HepG2 (cell line): ENCODE data around the gene USE1. TPM values are rescaled to one million over a fixed set of nuclear protein-coding genes. Genes with fewer than 3 reads are reported as not detected.

Experiments used
- ATAC-seq: fragments of 200-7000 bp; cut with Tn5 transposase; 3 replicates; pipeline ENCODE4 v1.9.1; 2020; ENCODE audit warnings: mild to moderate bottlenecking, moderate library complexity
- BruUV-seq: library from RNA; stranded (reverse); fragments of 400-500 nt; replicated peaks from 2 replicates; lab custom pipeline; 2021; lab: Mats Ljungman, UMichigan
- CTCF ChIA-PET: fragments of 300-600 bp; formaldehyde crosslinking; extraction: SDS; loops from one replicate; lab custom pipeline; 2021; ENCODE audit warnings: low total read pairs, inconsistent platforms, low intra/inter-chr PET ratio; lab: Yijun Ruan, JAX
- POLR2A ChIA-PET: fragments of 350-600 bp; sonication (Branson Sonifier 250); formaldehyde crosslinking; loops from one replicate; lab custom pipeline; 2020; ENCODE audit warnings: antibody characterized with exemption, inconsistent platforms; lab: Yijun Ruan, JAX
- DNase-seq: peaks from one replicate; pipeline ENCODE4 v3.0.0-alpha.2; 2015; ENCODE audit warnings: low spot score
- FAIRE-seq: peaks from 3 replicates; lab custom pipeline; 2011; peaks lifted over from hg19 to GRCh38; lab: Jason Lieb, UNC
- H2AFZ ChIP-seq: one replicate; pipeline ENCODE4 v1.6.1; 2011; ENCODE audit warnings: low read length, inconsistent platforms
- H3K27ac ChIP-seq: fragments of 300-600 bp; 3 replicates; pipeline ENCODE4 v1.8.0; 2011; ENCODE audit warnings: mixed run types, mild to moderate bottlenecking, mixed read lengths, low read length, inconsistent platforms; ENCODE audit not compliant: insufficient read depth; ENCODE audit errors: extremely low read length
- H3K27me3 ChIP-seq, 2 experiments: fragments of 200-600 bp in 1 of 2; 2 replicates in 1 of 2; 3 replicates in 1 of 2; pipeline versions ENCODE4 v1.6.0 to v1.8.0; 2011; ENCODE audit warnings: low read length in 2 of 2, mild to moderate bottlenecking in 2 of 2, moderate library complexity in 2 of 2, inconsistent platforms in 1 of 2; ENCODE audit not compliant: insufficient read depth in 2 of 2, control insufficient read depth in 1 of 2
- H3K36me3 ChIP-seq, 2 experiments: fragments of 200-600 bp in 1 of 2; replicated peaks in 1 of 2; 2 replicates in 1 of 2; 3 replicates in 1 of 2; pipeline versions ENCODE4 v1.5.1 to v1.8.0; 2011; ENCODE audit warnings: low read length in 2 of 2, inconsistent platforms in 1 of 2; ENCODE audit not compliant: insufficient read depth in 2 of 2, control insufficient read depth in 1 of 2
- H3K4me1 ChIP-seq: 2 replicates; pipeline ENCODE4 v1.5.1; 2012; ENCODE audit warnings: low read length, inconsistent platforms; ENCODE audit not compliant: insufficient read depth
- H3K4me2 ChIP-seq: 2 replicates; pipeline ENCODE4 v1.6.0; 2011; ENCODE audit warnings: low read depth, low read length, inconsistent platforms
- H3K4me3 ChIP-seq, 3 experiments: fragments of 200-600 bp in 1 of 3; sonication (generic), shearing (Covaris generic) in 1 of 3; replicated peaks in 1 of 3; 2 replicates each; pipeline ENCODE4 v1.5.1; 2011 to 2016; ENCODE audit warnings: low read length in 3 of 3, inconsistent platforms in 2 of 3, low read depth in 2 of 3, mild to moderate bottlenecking in 2 of 3, control low read depth in 1 of 3, mixed read lengths in 1 of 3; ENCODE audit not compliant: insufficient read depth in 1 of 3
- H3K79me2 ChIP-seq: one replicate; pipeline ENCODE4 v1.6.1; 2011; ENCODE audit warnings: low read length, inconsistent platforms; ENCODE audit not compliant: insufficient read depth
- H3K9ac ChIP-seq: 2 replicates; pipeline ENCODE4 v1.6.0; 2011; ENCODE audit warnings: mild to moderate bottlenecking, low read depth, low read length, inconsistent platforms; ENCODE audit not compliant: insufficient read depth
- H3K9me3 ChIP-seq: 2 replicates; pipeline ENCODE4 v1.5.1; 2012; ENCODE audit warnings: mild to moderate bottlenecking, low read length
- H4K20me1 ChIP-seq: 2 replicates; pipeline ENCODE4 v1.6.0; 2011; ENCODE audit warnings: inconsistent platforms, mild to moderate bottlenecking, low read length, moderate library complexity; ENCODE audit not compliant: insufficient read depth
- AGO1 ChIP-seq: fragments of 200-400 bp; formaldehyde crosslinking; IDR thresholded peaks from 2 replicates; pipeline ENCODE4 v1.6.1; 2017; ENCODE audit warnings: mild to moderate bottlenecking, low read depth, low read length, moderate library complexity; ENCODE audit not compliant: poor library complexity, severe bottlenecking
- AGO2 ChIP-seq: fragments of 200-400 bp; formaldehyde crosslinking; optimal IDR thresholded peaks from 2 replicates; pipeline ENCODE3; 2017; ENCODE audit warnings: mild to moderate bottlenecking, low read depth, low read length, moderate library complexity
- GABPA ChIP-seq, 2 experiments: IDR thresholded peaks; 2 replicates each; pipeline ENCODE4 v1.6.1; 2011 to 2016; ENCODE audit warnings: low read depth in 2 of 2, low read length in 1 of 2, missing biosample characterization in 1 of 2, missing genetic modification characterization in 1 of 2
- GATAD1 ChIP-seq: IDR thresholded peaks from 2 replicates; pipeline ENCODE4 v1.6.1; 2016; ENCODE audit warnings: missing genetic modification reagents, missing compliant biosample characterization
- POLR2G ChIP-seq: fragments of 200-400 bp; formaldehyde crosslinking; IDR thresholded peaks from 2 replicates; pipeline ENCODE4 v1.6.1; 2018; ENCODE audit warnings: mild to moderate bottlenecking, low read depth, low read length, moderate library complexity
- RBFOX2 ChIP-seq: fragments of 200-400 bp; formaldehyde crosslinking; IDR thresholded peaks from 2 replicates; pipeline ENCODE4 v1.6.1; 2017; ENCODE audit warnings: low read depth, mild to moderate bottlenecking, low read length
- RBM22 ChIP-seq: fragments of 200-400 bp; formaldehyde crosslinking; optimal IDR thresholded peaks from 2 replicates; pipeline ENCODE3; 2017; ENCODE audit warnings: mild to moderate bottlenecking, low read length, moderate library complexity
- ZNF274 ChIP-seq: sonication (generic); formaldehyde crosslinking; IDR thresholded peaks from 2 replicates; pipeline ENCODE4 v1.5.1; 2020; ENCODE audit warnings: mild to moderate bottlenecking, missing genetic modification reagents
- ZNF343 ChIP-seq: sonication (generic); formaldehyde crosslinking; IDR thresholded peaks from 2 replicates; pipeline ENCODE4 v1.4.0; 2020; ENCODE audit warnings: mild to moderate bottlenecking, missing genetic modification reagents
- ZNF460 ChIP-seq: sonication (generic); formaldehyde crosslinking; IDR thresholded peaks from 2 replicates; pipeline ENCODE4 v1.5.1; 2020; ENCODE audit warnings: missing genetic modification reagents, mild to moderate bottlenecking, borderline replicate concordance
- ZNF615 ChIP-seq: sonication (generic); formaldehyde crosslinking; IDR thresholded peaks from 2 replicates; pipeline ENCODE4 v1.5.0; 2020; ENCODE audit warnings: mild to moderate bottlenecking, missing genetic modification reagents, borderline replicate concordance
- ZNF724P ChIP-seq: sonication (generic); formaldehyde crosslinking; IDR thresholded peaks from 2 replicates; pipeline ENCODE4 v1.8.0; 2022; ENCODE audit warnings: missing genetic modification reagents, borderline replicate concordance
- WGBS: methylation state at CpG from one replicate; pipeline ENCODE4 v1.1.6; 2017; ENCODE audit warnings: low lambda C conversion rate; 5-methylcytosine and 5-hydroxymethylcytosine counted together
- in situ Hi-C: cut with HindIII; loops from 2 replicates; pipeline ENCODE4 v1.10.0; 2017; ENCODE audit warnings: low pct_unique_long_range_greater_than_20kb; ENCODE audit not compliant: extremely low pct_ligation_motif_present
- intact Hi-C: fragments of 100-400 bp; cut with micrococcal nuclease; formaldehyde crosslinking; loops from one replicate; pipeline ENCODE4 v1.10.0; 2022; ENCODE audit not compliant: unreplicated experiment
- polyA plus RNA-seq, 8 experiments: library from polyadenylated mRNA; depleted of rRNA in 3 of 8; stranded (reverse) in 7 of 8; unstranded in 1 of 8; fragments of >200 nt; fragmentation: Illumina TruSeq in 4 of 8; extraction: Trizol in 4 of 8; gene quantifications; 2 replicates each; pipeline versions ENCODE4 v1.2.1 to v1.2.3, GENCODE V29; 2011 to 2016; ENCODE audit warnings: low read depth in 4 of 8, missing spikeins in 1 of 8, mixed read lengths in 1 of 8; ENCODE audit not compliant: insufficient read depth in 1 of 8
- total RNA-seq, 5 experiments: library from RNA; depleted of rRNA; stranded (reverse); fragments of >200 nt; fragmentation: Illumina TruSeq; extraction: Trizol; gene quantifications; 2 replicates each; pipeline ENCODE4 v1.2.3, GENCODE V29; 2016; ENCODE audit warnings: low read depth in 1 of 5
- TF ChIP-seq, protein P1 (sequence below): sonication (generic); formaldehyde crosslinking; IDR thresholded peaks from 2 replicates; pipeline ENCODE4 v1.5.0; 2020; ENCODE audit warnings: mild to moderate bottlenecking, missing genetic modification reagents

Gene USE1
- total and polyA plus RNA-seq, 2 of the 13 experiments (the other 11 are each of a cell fraction or from before 2014, with no cell fraction given): 9.9 to 17.6 TPM

DNA sequence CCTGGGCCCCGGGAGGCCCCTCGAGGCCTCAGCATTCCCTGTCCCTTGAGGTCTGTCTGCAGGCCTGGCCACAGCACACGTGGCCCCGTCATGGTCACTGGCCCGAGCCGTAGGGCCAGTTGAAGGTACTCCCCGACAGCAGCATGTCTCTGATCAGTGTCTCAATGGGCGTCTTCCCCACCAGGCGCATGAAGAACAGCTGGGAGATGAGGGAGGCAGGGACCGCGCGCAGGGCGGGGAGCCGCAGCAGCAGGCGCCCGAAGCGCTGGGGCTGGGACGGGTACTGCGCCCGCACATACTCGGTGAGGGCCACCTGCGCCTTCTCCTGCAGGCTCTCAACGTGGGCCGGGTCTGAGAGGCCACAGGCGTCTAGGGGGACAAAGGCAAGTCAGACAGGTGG, 17.1 kb downstream of the USE1 start:
- TF ChIP-seq ZNF343 (no peak), ZNF615 (CRISPR knock-in tag) (no peak), GATAD1 (CRISPR knock-in tag) (no peak), RBFOX2 (peak; percentile 78), POLR2G (0 out of 2 replicates have a peak, but pooled peaks have one; percentile 14), AGO1 (peak; percentile 60), AGO2 (peak; percentile 97)
- TF ChIP-seq, all 625 proteins: peak for 4
- no peak overlapping the region for H3K27ac ChIP-seq
- peaks cover 4% of the 10 kb centered on the region; the same call in 1 of the 2 replicates for H4K20me1 ChIP-seq
- peaks cover 28% of the 10 kb centered on the region for H3K4me1 ChIP-seq
- POLR2A ChIA-PET: interaction anchor here (3.4 to 8.5 kb wide), 2 partner anchors 8 to 17 kb away, joined by 12 to 178 read pairs; partner anchors contain the start of gene USE1
- intact Hi-C loops (no loop called here), in situ Hi-C loops (no loop called here)
- DNase-seq: no peak
- no peak overlapping the region for H2AFZ ChIP-seq
- H3K9me3 ChIP-seq: no peaks in the 10 kb centered on the region
- no peak for FAIRE-seq
- CTCF ChIA-PET: no interaction called here
- H3K27me3 ChIP-seq: no peaks in the 10 kb centered on the region
- H3K4me2 ChIP-seq: no peak overlapping the region
- no peak overlapping the region for H3K9ac ChIP-seq
- peaks cover 15 to 43% of the 10 kb centered on the region in 2 experiments for H3K36me3 ChIP-seq
- peaks cover 10% of the 10 kb centered on the region for H3K79me2 ChIP-seq
- H3K4me3 ChIP-seq: no peak overlapping the region
- no TSS peak for BruUV-seq
- no peak for ATAC-seq
- WGBS: over 99% methylated on average over 23 of the region's 25 CpGs

DNA sequence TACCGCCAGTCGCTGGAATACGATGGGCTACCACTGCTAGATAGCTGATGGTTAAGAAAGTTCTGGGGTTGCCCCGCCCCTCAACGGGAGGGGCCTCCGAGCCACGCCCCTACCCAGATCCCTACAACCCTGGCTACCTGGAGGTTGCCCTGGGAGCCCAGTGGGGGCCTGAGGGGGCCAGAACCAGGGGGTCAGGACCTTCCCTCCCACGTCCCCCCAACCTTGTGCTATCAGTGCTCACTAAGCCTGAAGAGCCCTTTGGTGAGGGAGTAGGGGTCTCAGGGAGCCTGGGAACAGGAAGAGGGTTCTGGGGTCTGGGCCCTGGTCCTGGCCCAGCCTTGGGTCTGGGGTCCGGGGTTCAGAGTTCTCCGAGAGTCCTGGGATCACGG, 19.7 kb downstream of the USE1 start:
- peak; percentile 29; the same call in 2 of the 3 replicates for ATAC-seq
- TF ChIP-seq, protein P1, sequence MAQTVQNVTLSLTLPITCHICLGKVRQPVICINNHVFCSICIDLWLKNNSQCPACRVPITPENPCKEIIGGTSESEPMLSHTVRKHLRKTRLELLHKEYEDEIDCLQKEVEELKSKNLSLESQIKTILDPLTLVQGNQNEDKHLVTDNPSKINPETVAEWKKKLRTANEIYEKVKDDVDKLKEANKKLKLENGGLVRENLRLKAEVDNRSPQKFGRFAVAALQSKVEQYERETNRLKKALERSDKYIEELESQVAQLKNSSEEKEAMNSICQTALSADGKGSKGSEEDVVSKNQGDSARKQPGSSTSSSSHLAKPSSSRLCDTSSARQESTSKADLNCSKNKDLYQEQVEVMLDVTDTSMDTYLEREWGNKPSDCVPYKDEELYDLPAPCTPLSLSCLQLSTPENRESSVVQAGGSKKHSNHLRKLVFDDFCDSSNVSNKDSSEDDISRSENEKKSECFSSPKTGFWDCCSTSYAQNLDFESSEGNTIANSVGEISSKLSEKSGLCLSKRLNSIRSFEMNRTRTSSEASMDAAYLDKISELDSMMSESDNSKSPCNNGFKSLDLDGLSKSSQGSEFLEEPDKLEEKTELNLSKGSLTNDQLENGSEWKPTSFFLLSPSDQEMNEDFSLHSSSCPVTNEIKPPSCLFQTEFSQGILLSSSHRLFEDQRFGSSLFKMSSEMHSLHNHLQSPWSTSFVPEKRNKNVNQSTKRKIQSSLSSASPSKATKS (CRISPR knock-in tag): no peak
- TF ChIP-seq RBM22 (peak; percentile 33), GABPA (IDR thresholded peaks at IDR 0.05; ENCODE audit: low read depth, low read length) (no peak), GABPA (CRISPR knock-in tag; IDR thresholded peaks at IDR 0.05; ENCODE audit: low read depth) (no peak), ZNF274 (CRISPR knock-in tag) (no peak), ZNF460 (CRISPR knock-in tag) (no peak), ZNF724P (CRISPR knock-in tag) (no peak)
- ChIA-PET POLR2A (interaction anchor here (0.8 to 3.4 kb wide), 5 partner anchors 9 to 20 kb away, joined by 3 to 12 read pairs (median 10); partner anchors contain the start of genes OCEL1 and USE1), CTCF (no interaction called here)
- H3K27me3 ChIP-seq: no peaks in the 10 kb centered on the region
- peaks cover 17% of the 10 kb centered on the region for H3K79me2 ChIP-seq
- peaks cover 8% of the 10 kb centered on the region; the same call in 1 of the 2 replicates for H4K20me1 ChIP-seq
- no peak overlapping the region for H3K27ac ChIP-seq
- FAIRE-seq: no peak
- no peak overlapping the region for H3K9ac ChIP-seq
- no peak for DNase-seq
- intact Hi-C loops: no loop called here
- no peak overlapping the region for H3K4me2 ChIP-seq
- WGBS: 83% methylated on average over 8 of the region's 11 CpGs
- in situ Hi-C loops: no loop called here
- no peak overlapping the region for H3K4me3 ChIP-seq
- H3K9me3 ChIP-seq: no peaks in the 10 kb centered on the region
- peaks cover 19 to 49% of the 10 kb centered on the region in 2 experiments for H3K36me3 ChIP-seq
- no peak overlapping the region for H2AFZ ChIP-seq
- no TSS peak for BruUV-seq
- H3K4me1 ChIP-seq: peaks cover 33% of the 10 kb centered on the region
